Urothelium cell line (cell line): ENCODE measurements around the gene TRAPPC12.
"Not testable (repeated sequence)": the region's sequence is repeated elsewhere in the genome, so short reads cannot be mapped to it uniquely, and the experiment has no call there.

ENCODE experiments used
- DNase-seq: peaks from one replicate; pipeline ENCODE4 v3.0.0; 2011; ENCODE audit warnings: low spot score, mixed read lengths
- FAIRE-seq: peaks from 2 replicates; lab custom pipeline; 2011; peaks lifted over from hg19 to GRCh38; lab: Jason Lieb, UNC

Gene TRAPPC12

GRCh38 chr2:3451926-3452671, 72.6 kb downstream of the TRAPPC12 start:
- FAIRE-seq (no peak), DNase-seq (no peak)

GRCh38 chr2:3453190-3453999, 73.9 kb downstream of the TRAPPC12 start:
- DNase-seq = no peak
- FAIRE-seq = no peak

GRCh38 chr2:3454005-3454404, 74.5 kb downstream of the TRAPPC12 start:
- DNase-seq, FAIRE-seq: not testable (repeated sequence)

- FAIRE-seq = no peak
- DNase-seq = no peak
These were observed 75.3 kb downstream of the TRAPPC12 start for GRCh38 chr2:3454802-3455201.

- no peak for FAIRE-seq
- no peak for DNase-seq
These were observed 76.6 kb downstream of the TRAPPC12 start for GRCh38 chr2:3456125-3456524.

- DNase-seq (no peak), FAIRE-seq (no peak)
These were observed 78.3 kb downstream of the TRAPPC12 start for GRCh38 chr2:3457524-3458395.

GRCh38 chr2:3458396-3459184, 79.1 kb downstream of the TRAPPC12 start:
- DNase-seq (no peak), FAIRE-seq (no peak)

- no peak for DNase-seq
- no peak for FAIRE-seq
These were observed 79.9 kb downstream of the TRAPPC12 start for GRCh38 chr2:3459185-3460015.

GRCh38 chr2:3460156-3460555, 80.7 kb downstream of the TRAPPC12 start:
- no peak for DNase-seq
- FAIRE-seq = no peak

- FAIRE-seq (no peak), DNase-seq (no peak)
These were observed 81.6 kb downstream of the TRAPPC12 start for GRCh38 chr2:3460831-3461800.

- FAIRE-seq (no peak), DNase-seq (peak; percentile 23)
These were observed 82.5 kb downstream of the TRAPPC12 start for GRCh38 chr2:3461801-3462492.

GRCh38 chr2:3462493-3463104, 83.1 kb downstream of the TRAPPC12 start:
- no peak for FAIRE-seq
- no peak for DNase-seq

- no peak for DNase-seq
- FAIRE-seq = no peak
These were observed 83.8 kb downstream of the TRAPPC12 start for GRCh38 chr2:3463186-3463835.

- no peak for FAIRE-seq
These were observed 84.5 kb downstream of the TRAPPC12 start for GRCh38 chr2:3463944-3464343.

GRCh38 chr2:3464401-3465005, 85.0 kb downstream of the TRAPPC12 start:
- no peak for FAIRE-seq
- no peak for DNase-seq

More at GRCh38 chr2:3463944-3464343, 84.5 kb downstream of the TRAPPC12 start:
- no peak for DNase-seq

GRCh38 chr2:3465328-3465727, 85.8 kb downstream of the TRAPPC12 start:
- FAIRE-seq = no peak

More at GRCh38 chr2:3465328-3465727, 85.8 kb downstream of the TRAPPC12 start:
- DNase-seq = no peak
